NCI-H69 (cell line): ENCODE data around the gene MAP2.

Experiments
- DNase-seq: peaks from one replicate; lab custom pipeline; 2025; lab: John Stamatoyannopoulos, UW

Gene MAP2

GRCh38 chr2:209661286-209661894 lies 237.5 kb downstream of the MAP2 start:
- DNase-seq, result no peak

GRCh38 chr2:209662021-209662420 lies 238.2 kb downstream of the MAP2 start:
- DNase-seq, result no peak

- DNase-seq, result no peak
Observed at GRCh38 chr2:209663139-209663538, 239.3 kb downstream of the MAP2 start.

DNA sequence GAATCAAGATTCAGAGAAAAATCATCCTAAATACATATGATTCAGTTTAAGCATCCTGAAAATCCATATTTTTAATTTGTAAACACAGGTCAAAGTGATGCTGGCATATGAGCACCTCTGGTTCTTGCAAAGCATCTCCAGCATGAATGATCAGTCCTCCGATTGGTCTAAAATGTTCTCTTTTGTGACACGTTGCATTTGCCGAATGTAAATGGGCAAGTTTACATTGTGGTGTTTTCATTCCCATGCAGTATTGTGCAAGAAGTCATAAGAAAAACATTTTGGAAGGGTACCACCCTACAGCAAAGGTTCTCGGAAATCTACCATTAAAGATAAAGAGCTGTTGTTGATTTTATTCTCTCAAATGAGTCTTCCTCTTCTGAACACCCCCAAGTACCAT lies 239.8 kb downstream of the MAP2 start:
- no peak for DNase-seq

GRCh38 chr2:209666296-209666695 lies 242.4 kb downstream of the MAP2 start:
- no peak for DNase-seq

- DNase-seq, result peak; percentile 48
Observed at GRCh38 chr2:209671020-209671680, 247.3 kb downstream of the MAP2 start.

DNA sequence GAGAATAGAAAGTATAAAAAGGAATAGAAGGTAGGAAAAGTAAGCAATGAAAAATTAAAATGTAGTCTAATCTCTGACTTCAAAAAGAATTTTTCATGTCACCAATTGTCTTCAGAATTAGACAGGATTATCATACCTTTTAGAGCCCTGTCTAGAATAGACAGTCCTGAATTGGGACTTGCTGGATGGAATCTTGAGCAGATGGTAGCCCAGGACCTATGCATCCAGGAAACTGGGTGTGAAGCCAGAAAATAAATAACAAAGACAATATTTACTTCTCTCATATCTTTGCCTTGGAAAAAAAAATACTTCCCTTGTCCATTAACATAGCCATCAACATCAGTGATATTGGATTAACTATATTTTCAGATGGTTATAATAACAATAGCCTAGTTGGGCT lies 250.0 kb downstream of the MAP2 start:
- peak; percentile 3 for DNase-seq

DNA sequence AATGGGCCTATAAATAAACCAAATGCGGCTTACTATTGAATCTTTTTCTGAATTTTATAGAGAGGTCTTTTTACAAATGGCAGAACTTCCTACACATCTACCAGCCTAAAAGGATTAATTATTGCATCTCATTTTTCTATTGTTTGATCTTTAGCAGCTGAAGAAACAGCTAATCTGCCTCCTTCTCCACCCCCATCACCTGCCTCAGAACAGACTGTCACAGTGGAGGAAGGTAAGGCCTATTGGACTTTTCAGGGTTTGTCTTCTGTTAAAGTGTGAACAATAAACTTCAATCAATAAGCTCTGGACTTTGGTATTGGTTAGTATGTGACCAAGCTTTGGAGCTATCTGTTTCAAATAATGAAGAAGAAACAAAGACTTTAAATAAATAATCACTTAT lies 256.7 kb downstream of the MAP2 start:
- DNase-seq, result no peak

DNA sequence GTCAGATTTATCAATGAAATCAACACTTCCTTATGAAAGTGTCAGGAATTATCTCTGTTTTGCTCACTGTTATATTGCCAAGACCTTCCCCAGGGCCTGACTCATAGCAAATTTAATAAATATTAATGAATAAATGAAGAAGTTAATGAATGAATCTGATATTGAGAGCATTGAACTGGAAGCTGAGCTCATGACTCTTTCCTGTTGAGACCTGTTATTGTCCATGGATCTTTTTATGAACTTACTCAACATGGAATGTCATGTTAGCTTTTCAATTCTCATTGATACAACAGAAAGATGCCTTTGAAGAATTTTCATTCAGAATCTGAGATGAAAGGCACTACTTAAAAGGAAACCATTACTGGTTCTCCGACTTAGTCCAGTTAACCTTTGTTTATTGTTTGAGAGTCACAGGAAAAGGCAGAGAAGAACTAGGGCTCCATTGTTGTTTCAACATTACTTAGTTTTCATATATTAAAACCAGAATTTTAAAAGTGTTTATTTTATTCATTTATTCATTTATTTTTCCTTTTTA lies 257.4 kb downstream of the MAP2 start:
- no peak for DNase-seq

GRCh38 chr2:209682646-209683045 lies 258.8 kb downstream of the MAP2 start:
- DNase-seq, result no peak

- no peak for DNase-seq
Observed at GRCh38 chr2:209685340-209685739, 261.5 kb downstream of the MAP2 start.

- no peak for DNase-seq
Observed at GRCh38 chr2:209685963-209686362, 262.1 kb downstream of the MAP2 start.

DNA sequence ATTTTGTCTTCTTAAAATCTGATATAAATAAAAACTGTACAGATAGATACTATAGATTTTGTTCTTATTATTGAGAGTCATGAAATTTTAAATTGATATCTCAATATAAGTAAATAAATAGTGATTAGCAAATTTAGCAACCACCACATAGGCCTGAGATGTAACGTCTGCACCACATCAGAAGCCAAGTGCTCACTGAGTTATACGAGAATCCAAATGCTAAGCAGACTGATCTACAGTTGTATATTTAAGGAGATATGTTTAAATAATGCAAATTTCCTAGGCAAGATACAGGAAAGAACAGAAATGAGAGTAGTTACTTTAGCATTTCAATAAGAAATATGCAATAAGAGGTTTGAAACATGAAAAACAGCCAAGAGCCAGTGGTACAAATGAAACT lies 262.6 kb downstream of the MAP2 start:
- no peak for DNase-seq

DNA sequence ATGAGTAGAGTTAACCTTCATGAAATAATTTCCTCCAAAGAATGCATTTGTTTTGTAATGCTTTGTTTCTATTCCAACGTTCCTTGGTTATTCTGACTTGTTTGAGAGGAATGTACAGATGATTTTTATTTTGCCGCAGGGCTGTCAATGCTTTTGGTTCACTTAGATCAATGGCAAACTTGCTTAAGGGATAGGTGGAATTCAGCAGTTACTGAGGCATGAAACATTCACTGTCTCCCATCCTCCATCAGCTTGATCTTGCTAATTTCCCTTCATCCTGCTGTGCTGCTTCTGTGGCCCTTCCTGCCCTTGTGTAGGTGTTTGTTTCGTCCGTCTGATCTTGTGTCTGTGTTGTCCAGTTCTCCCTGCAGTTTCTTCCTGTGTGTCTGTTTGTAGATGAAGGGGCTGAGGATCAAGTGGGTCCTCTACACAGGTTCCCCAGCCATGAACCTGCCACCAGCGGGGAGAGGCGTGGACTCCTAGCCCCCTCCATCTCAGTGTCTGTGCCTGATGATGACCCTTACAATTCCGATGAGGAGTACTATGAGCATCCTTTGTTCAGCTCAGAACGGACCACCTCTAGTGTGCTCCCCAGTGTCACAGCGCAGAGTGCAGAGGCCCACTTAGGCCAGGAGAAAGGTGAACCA lies 263.6 kb downstream of the MAP2 start:
- DNase-seq, result no peak

- DNase-seq, result no peak
Observed at GRCh38 chr2:209688385-209688784, 264.5 kb downstream of the MAP2 start.

- DNase-seq, result no peak
Observed at GRCh38 chr2:209690029-209690754, 266.3 kb downstream of the MAP2 start.

- no peak for DNase-seq
Observed at GRCh38 chr2:209694748-209695147, 270.9 kb downstream of the MAP2 start.

DNA sequence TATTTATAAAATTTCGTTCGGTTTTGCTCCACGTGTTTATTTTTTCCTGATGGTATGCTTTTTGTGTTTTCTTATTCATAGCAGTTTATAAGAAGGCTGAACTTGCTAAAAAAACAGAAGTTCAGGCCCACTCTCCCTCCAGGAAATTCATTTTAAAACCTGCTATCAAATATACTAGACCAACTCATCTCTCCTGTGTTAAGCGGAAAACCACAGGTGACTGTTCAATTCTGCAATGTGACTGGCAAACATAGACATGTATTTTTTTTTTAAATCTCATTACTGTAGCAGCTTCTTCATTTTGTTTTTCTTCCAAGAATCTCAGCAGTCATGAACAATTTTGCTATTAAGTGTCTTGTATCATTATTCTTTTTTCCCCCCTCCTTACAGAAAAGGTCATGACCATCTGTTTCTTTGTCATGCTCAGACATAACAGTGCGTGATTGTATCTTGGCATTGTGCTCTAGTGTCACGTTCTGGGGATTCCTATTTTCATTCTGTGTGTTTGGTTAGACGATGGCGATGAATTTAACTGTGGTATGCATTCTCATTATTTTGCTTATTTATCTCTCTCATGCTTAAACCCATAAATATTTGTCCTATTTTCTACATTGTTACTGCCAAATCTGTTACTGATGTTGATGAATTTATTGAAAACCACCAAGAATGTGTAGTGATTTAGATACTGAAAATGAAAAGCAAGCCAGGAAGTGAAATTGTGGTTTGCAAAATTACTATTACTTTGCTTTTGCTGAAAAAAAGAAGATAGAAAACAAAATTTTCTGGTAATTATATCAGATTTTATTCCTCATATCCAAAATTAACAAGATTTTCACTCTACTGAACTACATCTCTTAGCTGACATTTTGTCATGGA lies 273.2 kb downstream of the MAP2 start:
- no peak for DNase-seq

DNA sequence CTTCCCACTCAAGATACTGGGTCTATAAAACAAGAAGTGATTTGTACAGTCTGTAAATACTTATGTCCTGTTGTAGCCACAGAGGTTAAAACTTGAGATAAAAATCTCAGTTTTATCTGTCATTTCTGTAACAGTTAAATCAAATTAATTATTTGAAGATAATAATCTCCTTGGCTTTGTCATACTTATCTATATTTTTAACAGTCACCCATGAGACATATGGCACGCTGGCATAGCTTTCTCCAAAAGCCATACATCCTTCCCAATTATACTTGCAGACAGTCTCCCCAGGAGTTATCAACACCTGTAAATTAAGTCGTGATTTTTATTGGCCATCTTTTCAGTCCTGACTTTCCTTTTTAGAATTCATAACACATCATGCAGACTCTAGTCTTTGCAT lies 278.9 kb downstream of the MAP2 start:
- DNase-seq, result no peak

DNA sequence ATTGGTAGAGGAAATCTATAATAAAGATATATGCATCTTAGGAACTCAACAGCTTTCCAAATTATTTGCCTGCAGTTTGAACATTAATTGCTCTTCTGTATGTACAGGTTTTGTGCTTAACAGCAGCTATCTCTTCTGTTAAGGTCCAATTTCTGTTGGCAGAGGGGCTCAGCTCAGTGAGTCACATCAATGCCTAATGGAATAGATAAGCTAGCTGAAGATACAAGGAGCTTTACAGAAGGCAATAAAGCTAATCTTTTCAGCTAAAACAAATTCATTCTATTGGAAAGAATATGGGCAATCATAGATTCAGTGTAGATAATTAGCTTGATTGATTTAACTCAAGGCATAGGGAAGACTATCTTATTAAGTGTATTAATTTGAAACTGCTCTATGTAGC lies 289.4 kb downstream of the MAP2 start:
- no peak for DNase-seq

- no peak for DNase-seq
Observed at GRCh38 chr2:209719034-209719433, 295.2 kb downstream of the MAP2 start.

- DNase-seq, result no peak
Observed at GRCh38 chr2:209721497-209721896, 297.6 kb downstream of the MAP2 start.
